ENCODE measurements around the gene LARGE2.
"Not testable (repeated sequence)": the region's sequence is repeated elsewhere in the genome, so short reads cannot be mapped to it uniquely, and the experiment has no call there.

Gene LARGE2

DNA sequence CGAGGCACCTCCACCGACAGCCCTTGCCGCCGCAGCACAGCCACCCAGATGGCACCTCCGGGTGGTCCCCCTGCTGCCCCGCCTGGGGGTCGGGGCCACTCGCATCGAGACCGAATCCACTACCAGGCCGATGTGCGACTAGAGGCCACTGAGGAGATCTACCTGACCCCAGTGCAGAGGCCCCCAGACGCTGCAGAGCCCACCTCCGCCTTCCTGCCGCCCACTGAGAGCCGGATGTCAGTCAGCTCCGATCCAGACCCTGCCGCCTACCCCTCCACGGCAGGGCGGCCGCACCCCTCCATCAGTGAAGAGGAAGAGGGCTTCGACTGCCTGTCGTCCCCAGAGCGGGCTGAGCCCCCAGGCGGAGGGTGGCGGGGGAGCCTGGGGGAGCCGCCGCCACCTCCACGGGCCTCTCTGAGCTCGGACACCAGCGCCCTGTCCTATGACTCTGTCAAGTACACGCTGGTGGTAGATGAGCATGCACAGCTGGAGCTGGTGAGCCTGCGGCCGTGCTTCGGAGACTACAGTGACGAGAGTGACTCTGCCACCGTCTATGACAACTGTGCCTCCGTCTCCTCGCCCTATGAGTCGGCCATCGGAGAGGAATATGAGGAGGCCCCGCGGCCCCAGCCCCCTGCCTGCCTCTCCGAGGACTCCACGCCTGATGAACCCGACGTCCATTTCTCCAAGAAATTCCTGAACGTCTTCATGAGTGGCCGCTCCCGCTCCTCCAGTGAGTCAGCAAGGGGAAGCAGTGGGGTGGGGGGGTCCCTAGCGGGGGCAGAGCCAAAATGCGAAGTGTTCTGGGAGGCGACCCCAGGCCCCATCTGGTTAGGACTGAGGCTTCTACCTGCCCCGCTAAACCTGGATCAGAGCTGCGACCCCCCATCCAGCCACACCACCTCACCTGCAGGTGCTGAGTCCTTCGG lies 19.7 kb upstream of the LARGE2 start:
- DNase-seq (ENCODE audit: low read depth): no peak
- no peak overlapping the region for H3K4me3 ChIP-seq (ENCODE audit: low read length)
- TF ChIP-seq, protein P1, sequence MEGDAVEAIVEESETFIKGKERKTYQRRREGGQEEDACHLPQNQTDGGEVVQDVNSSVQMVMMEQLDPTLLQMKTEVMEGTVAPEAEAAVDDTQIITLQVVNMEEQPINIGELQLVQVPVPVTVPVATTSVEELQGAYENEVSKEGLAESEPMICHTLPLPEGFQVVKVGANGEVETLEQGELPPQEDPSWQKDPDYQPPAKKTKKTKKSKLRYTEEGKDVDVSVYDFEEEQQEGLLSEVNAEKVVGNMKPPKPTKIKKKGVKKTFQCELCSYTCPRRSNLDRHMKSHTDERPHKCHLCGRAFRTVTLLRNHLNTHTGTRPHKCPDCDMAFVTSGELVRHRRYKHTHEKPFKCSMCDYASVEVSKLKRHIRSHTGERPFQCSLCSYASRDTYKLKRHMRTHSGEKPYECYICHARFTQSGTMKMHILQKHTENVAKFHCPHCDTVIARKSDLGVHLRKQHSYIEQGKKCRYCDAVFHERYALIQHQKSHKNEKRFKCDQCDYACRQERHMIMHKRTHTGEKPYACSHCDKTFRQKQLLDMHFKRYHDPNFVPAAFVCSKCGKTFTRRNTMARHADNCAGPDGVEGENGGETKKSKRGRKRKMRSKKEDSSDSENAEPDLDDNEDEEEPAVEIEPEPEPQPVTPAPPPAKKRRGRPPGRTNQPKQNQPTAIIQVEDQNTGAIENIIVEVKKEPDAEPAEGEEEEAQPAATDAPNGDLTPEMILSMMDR (conservative IDR thresholded peaks at IDR 0.05; ENCODE audit: low read depth, low read length): no peak

DNA sequence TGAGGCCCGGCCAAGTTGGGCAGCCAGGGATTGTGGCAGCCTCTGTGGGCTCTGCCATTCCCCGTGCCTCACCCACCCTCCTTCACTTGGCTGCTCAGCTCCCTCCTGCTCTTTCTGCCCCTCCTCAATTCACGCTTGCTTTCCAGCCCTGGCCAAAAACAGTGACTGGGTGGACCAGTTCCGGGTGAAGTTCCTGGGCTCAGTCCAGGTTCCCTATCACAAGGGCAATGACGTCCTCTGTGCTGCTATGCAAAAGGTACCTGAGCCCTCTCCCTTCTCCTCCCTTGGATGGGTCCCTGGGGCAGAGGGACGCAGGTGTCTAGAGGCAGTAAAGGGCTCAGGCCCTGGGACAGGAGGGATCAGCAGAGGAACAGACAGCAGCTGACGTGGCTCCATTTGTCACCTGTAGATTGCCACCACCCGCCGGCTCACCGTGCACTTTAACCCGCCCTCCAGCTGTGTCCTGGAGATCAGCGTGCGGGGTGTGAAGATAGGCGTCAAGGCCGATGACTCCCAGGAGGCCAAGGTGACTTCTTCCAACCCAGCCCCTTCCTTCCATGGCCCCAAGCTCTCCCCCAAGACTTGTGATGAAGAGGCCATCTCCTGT lies 18.0 kb upstream of the LARGE2 start:
- DNase-seq (ENCODE audit: low read depth): no peak
- TF ChIP-seq, protein P1 (conservative IDR thresholded peaks at IDR 0.05; ENCODE audit: low read depth, low read length): no peak
- H3K4me3 ChIP-seq (ENCODE audit: low read length): no peak overlapping the region

DNA sequence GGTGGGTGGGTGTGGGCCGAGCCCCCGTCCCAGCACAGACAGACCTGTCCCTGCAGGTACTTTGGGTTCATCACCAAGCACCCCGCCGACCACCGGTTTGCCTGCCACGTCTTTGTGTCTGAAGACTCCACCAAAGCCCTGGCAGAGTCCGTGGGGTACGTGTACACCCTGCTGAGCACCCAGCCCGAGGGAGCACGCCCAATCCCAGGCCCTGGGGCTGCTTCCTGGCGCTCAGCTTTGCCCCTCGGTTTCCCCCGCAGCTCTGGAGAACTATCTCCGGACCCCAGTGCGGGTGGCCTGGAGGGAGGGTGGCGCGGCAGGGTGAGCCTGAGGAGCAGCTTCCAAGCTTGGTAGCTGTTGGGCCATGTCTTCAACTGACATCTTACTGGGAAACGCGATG lies 17.4 kb upstream of the LARGE2 start:
- DNase-seq (ENCODE audit: low read depth): no peak
- TF ChIP-seq, protein P1 (conservative IDR thresholded peaks at IDR 0.05; ENCODE audit: low read depth, low read length): no peak
- H3K4me3 ChIP-seq (ENCODE audit: low read length): no peak overlapping the region

DNA sequence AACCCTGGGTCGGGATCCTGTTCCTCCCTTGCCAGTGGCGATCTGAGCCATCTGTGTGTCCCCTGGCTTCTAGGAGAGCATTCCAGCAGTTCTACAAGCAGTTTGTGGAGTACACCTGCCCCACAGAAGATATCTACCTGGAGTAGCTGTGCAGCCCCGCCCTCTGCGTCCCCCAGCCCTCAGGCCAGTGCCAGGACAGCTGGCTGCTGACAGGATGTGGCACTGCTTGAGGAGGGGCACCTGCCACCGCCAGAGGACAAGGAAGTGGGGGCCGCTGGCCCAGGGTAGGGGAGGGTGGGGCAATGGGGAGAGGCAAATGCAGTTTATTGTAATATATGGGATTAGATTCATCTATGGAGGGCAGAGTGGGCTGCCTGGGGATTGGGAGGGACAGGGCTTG lies 16.9 kb upstream of the LARGE2 start:
- H3K4me3 ChIP-seq (ENCODE audit: low read length); DNase-seq (ENCODE audit: low read depth): not testable (repeated sequence)

DNA sequence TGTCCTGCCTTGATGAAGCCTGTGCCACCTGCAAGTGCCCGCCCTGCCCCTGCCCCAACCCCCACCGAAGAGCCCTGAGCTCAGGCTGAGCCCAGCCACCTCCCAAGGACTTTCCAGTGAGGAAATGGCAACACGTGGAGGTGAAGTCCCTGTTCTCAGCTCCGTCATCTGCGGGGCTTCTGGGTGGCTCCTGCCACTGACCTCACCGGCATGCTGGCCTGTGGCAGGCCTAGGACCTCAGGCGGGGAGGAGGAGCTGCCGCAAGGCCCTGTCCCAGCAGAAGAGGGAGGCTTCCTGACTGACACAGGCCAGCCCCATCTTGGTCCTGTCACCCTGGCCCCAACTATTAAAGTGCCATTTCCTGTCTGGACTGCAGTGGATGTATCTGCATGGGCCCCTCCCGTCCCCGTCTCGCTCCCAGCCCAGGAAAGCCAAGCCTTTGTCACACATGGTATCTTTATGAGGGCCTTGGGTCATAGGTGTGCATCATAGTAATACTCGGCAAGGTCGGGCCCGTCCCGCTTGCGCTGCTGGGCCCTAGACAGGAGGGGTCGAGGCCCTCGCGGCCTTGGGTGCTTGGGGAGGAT lies 16.3 kb upstream of the LARGE2 start:
- no peak overlapping the region for H3K4me3 ChIP-seq (ENCODE audit: low read length)
- TF ChIP-seq, protein P1 (conservative IDR thresholded peaks at IDR 0.05; ENCODE audit: low read depth, low read length): no peak
- no peak for DNase-seq (ENCODE audit: low read depth)

DNA sequence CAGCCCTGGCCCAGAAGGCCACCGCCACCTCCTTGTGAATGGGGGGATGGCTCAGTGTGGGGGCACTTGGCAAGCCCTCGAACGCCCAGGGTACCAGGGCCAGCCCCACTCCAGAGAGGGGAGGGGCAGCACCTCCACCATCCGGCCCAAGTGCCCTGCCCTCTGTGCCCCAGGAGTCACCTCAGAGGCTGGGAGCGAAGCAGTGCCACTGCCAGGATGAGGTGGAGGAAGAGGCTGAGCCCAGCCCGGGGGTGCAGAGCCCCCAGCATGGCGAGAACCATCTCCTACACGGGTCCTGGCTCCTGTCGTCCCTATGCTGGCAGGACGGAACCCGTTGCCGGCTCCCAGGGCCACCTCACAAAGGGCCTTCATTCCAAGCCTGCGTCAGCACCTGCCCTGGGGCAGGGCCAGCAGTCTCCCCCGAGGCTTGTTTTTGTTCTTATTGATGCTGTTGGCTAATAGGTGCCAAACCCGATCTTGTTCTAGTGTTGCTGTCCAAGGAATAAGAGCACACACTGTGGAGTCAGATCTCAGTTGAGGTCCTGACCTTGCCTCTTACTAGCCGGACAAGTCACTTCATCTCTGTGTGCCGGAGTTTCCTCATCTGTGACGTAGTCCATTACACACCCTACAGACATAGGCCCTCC lies 15.4 kb upstream of the LARGE2 start, which contains the start of gene FREY1:
Gene FREY1 (minus strand): TSS at position 307 of the 647 bp plus-strand sequence. CDS start 26 bp downstream, at position 281.
- TF ChIP-seq, protein P1 (conservative IDR thresholded peaks at IDR 0.05; ENCODE audit: low read depth, low read length): no peak
- DNase-seq (ENCODE audit: low read depth): no peak
- no peak within 1 kb of the TSS for H3K4me3 ChIP-seq (ENCODE audit: low read length)

DNA sequence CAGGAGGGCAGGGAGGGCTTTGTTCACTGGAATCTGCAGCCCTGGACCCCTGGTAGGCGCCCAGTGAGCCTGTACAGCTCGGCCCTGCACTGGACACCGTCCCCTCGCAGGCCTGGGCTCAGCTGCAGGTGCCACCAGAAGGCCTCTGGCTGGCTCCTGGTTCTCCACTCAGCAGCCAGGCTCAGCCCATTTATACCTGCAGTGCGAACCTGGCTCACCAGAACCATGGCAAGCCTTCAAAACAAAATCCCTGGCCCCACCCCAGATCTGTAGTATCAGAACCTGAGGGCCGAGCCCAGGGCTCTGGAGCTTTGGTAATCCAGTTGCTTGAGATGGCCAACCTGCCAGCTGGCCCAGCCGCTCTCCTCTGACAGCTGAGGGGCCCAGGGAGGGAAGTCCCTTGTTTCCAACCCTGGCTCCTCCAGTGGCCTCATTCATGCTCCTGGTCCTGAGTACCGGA lies 14.5 kb upstream of the LARGE2 start:
- no peak overlapping the region for H3K4me3 ChIP-seq (ENCODE audit: low read length)
- TF ChIP-seq, protein P1 (conservative IDR thresholded peaks at IDR 0.05; ENCODE audit: low read depth, low read length): no peak
- DNase-seq (ENCODE audit: low read depth): no peak
